Hepatocyte (in vitro differentiated cells): ENCODE measurements around the gene MLH3. TPM values are rescaled to one million over a fixed set of nuclear protein-coding genes. Genes with fewer than 3 reads are reported as not detected.

Source experiments
- DNase-seq: peaks from one replicate; pipeline ENCODE4 v3.0.0-alpha.2; 2016; ENCODE audit warnings: low spot score
- H2AFZ ChIP-seq: fragments of 200-600 bp; sonication (generic); 2 replicates; pipeline ENCODE4 v1.6.0; 2016; ENCODE audit warnings: antibody characterized with exemption, mild to moderate bottlenecking
- H3K27ac ChIP-seq: fragments of 200-600 bp; sonication (generic); 2 replicates; pipeline ENCODE4 v1.5.1; 2016; ENCODE audit warnings: mild to moderate bottlenecking
- H3K27me3 ChIP-seq: fragments of 200-600 bp; sonication (generic); 2 replicates; pipeline ENCODE4 v1.6.1; 2016
- H3K36me3 ChIP-seq: fragments of 200-600 bp; sonication (generic); replicated peaks from 2 replicates; pipeline ENCODE4 v1.5.1; 2016; ENCODE audit warnings: low read depth; ENCODE audit not compliant: insufficient read depth
- H3K4me1 ChIP-seq: fragments of 200-600 bp; sonication (generic); 2 replicates; pipeline ENCODE4 v1.5.1; 2016; ENCODE audit warnings: mild to moderate bottlenecking, moderate library complexity; ENCODE audit not compliant: insufficient read depth
- H3K4me2 ChIP-seq: fragments of 200-600 bp; sonication (generic); 2 replicates; pipeline ENCODE4 v1.6.0; 2016
- H3K4me3 ChIP-seq: fragments of 200-600 bp; sonication (generic); 2 replicates; pipeline ENCODE4 v1.5.1; 2016; ENCODE audit warnings: mild to moderate bottlenecking
- H3K79me2 ChIP-seq: fragments of 200-600 bp; sonication (generic); 2 replicates; pipeline ENCODE4 v1.6.0; 2017; ENCODE audit warnings: mild to moderate bottlenecking
- H3K9me2 ChIP-seq: fragments of 200-600 bp; sonication (generic); replicated peaks from 2 replicates; pipeline ENCODE4 v1.6.0; 2017; ENCODE audit warnings: mild to moderate bottlenecking; ENCODE audit not compliant: insufficient read depth
- H3K9me3 ChIP-seq: fragments of 200-600 bp; sonication (generic); 2 replicates; pipeline ENCODE4 v1.5.1; 2016; ENCODE audit warnings: low read depth, mild to moderate bottlenecking
- H4K20me1 ChIP-seq: fragments of 200-600 bp; sonication (generic); 2 replicates; pipeline ENCODE4 v1.6.0; 2016; ENCODE audit warnings: mild to moderate bottlenecking; ENCODE audit not compliant: insufficient read depth, poor library complexity, severe bottlenecking
- CTCF ChIP-seq: fragments of 200-600 bp; sonication (generic); IDR thresholded peaks from 2 replicates; pipeline ENCODE4 v1.5.1; 2016; ENCODE audit warnings: antibody characterized with exemption, mild to moderate bottlenecking; ENCODE audit not compliant: poor library complexity
- EZH2 ChIP-seq: fragments of 200-600 bp; sonication (generic); IDR thresholded peaks from 2 replicates; pipeline ENCODE4 v1.6.1; 2016; ENCODE audit warnings: antibody characterized with exemption, mild to moderate bottlenecking, borderline replicate concordance
- EZH2phosphoT487 ChIP-seq: fragments of 200-600 bp; sonication (generic); IDR thresholded peaks from one replicate; pipeline ENCODE4 v1.6.1; 2018; ENCODE audit warnings: antibody characterized with exemption, mild to moderate bottlenecking, low read depth, moderate library complexity; ENCODE audit not compliant: unreplicated experiment, severe bottlenecking
- WGBS: methylation state at CpG from one replicate; pipeline ENCODE4 v1.1.6; 2016; ENCODE audit warnings: low lambda C conversion rate; ENCODE audit errors: missing lambda C conversion rate; 5-methylcytosine and 5-hydroxymethylcytosine counted together
- polyA plus RNA-seq: library from polyadenylated mRNA; unstranded; fragments of >200 nt; fragmentation: Nextera tagmentation; extraction: Ambion mirVana; gene quantifications from 2 replicates; pipeline ENCODE4 v1.2.1, GENCODE V29; 2016
- total RNA-seq: library from RNA; depleted of rRNA; stranded (reverse); fragments of >200 nt; gene quantifications from 2 replicates; pipeline ENCODE4 v1.2.3, GENCODE V29; 2014

Gene MLH3
- total and polyA plus RNA-seq, 2 experiments from 2014 or later, result 8.5 to 15.6 TPM

GRCh38 chr14:75049136-75049535 is 2.1 kb downstream of the MLH3 start:
- Histone ChIP-seq H3K9me2 (no peaks in the 10 kb centered on the region), H3K27me3 (no peaks in the 10 kb centered on the region), H2AFZ (no peak overlapping the region), H4K20me1 (no peaks in the 10 kb centered on the region), H3K27ac (no peak overlapping the region), H3K4me3 (no peak overlapping the region), H3K36me3 (no peaks in the 10 kb centered on the region), H3K79me2 (peaks cover 31% of the 10 kb centered on the region), H3K9me3 (no peaks in the 10 kb centered on the region), H3K4me1 (peaks cover 8% of the 10 kb centered on the region), H3K4me2 (no peak overlapping the region)
- WGBS, result 98% methylated on average over 5 of the region's 5 CpGs
- DNase-seq, result no peak
- no peak for TF ChIP-seq EZH2phosphoT487
- TF ChIP-seq EZH2, result no peak
- no peak for TF ChIP-seq CTCF

DNA sequence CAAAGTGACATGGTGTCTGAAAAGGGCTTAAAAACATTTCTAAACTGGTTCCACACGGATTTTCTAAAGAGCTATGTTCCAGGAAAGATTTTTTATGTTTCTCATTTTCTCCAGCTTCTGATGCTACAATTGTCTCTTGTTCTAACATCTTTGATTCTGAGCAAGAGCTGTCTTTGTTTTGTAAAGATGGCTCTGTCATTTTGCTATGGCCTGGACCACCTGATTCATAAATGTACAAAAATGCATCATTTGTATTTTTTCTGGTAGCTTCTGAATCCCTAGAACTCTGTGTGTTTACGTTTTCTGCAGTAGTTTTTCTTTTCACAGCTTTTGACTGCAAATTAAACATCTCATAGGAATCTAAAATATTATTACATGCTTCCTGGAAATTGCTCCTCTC is 3.2 kb downstream of the MLH3 start:
- no peak for TF ChIP-seq EZH2phosphoT487
- no peak for TF ChIP-seq CTCF
- no peak for DNase-seq
- Histone ChIP-seq H3K27me3 (no peaks in the 10 kb centered on the region), H3K4me3 (no peak overlapping the region), H3K79me2 (peaks cover 38% of the 10 kb centered on the region), H3K9me3 (no peaks in the 10 kb centered on the region), H3K27ac (no peak overlapping the region), H3K9me2 (no peaks in the 10 kb centered on the region), H3K4me2 (no peak overlapping the region), H3K4me1 (peaks cover 8% of the 10 kb centered on the region), H4K20me1 (no peaks in the 10 kb centered on the region), H2AFZ (no peak overlapping the region), H3K36me3 (no peaks in the 10 kb centered on the region)
- WGBS, result 91% methylated on average over 2 of the region's 2 CpGs

GRCh38 chr14:75047506-75047905 is 3.8 kb downstream of the MLH3 start:
- no peak overlapping the region for H3K27ac ChIP-seq

More at GRCh38 chr14:75047506-75047905, 3.8 kb downstream of the MLH3 start:
- Histone ChIP-seq H3K27me3 (no peaks in the 10 kb centered on the region), H3K4me1 (peaks cover 9% of the 10 kb centered on the region), H3K79me2 (peaks cover 43% of the 10 kb centered on the region), H2AFZ (no peak overlapping the region), H3K9me2 (no peaks in the 10 kb centered on the region), H3K9me3 (no peaks in the 10 kb centered on the region), H4K20me1 (no peaks in the 10 kb centered on the region), H3K36me3 (no peaks in the 10 kb centered on the region), H3K4me3 (no peak overlapping the region), H3K4me2 (no peak overlapping the region)
- TF ChIP-seq CTCF (no peak), EZH2 (no peak), EZH2phosphoT487 (no peak)
- DNase-seq, result no peak
- 98% methylated on average over 4 of the region's 4 CpGs for WGBS
